K562 (cell line): Measurements from ENCODE around the gene SLC25A20.

ENCODE experiments used
- BRCA1 ChIP-seq, 2 experiments: fragments of 450-650 bp in 1 of 2; sonication (generic) in 1 of 2; formaldehyde crosslinking in 1 of 2; IDR thresholded peaks; 2 replicates each; pipeline versions ENCODE4 v1.5.0 to v1.6.1; 2017 to 2020; ENCODE audit warnings: mild to moderate bottlenecking in 1 of 2, missing genetic modification reagents in 1 of 2
- CAMTA2 ChIP-seq: fragments of 250-450 bp; sonication (Bioruptor Pico); conservative IDR thresholded peaks from 2 replicates; pipeline ENCODE4 v1.5.1; 2022
- HDAC6 ChIP-seq: IDR thresholded peaks from 2 replicates; pipeline ENCODE4 v1.6.1; 2012; ENCODE audit warnings: low read depth, mild to moderate bottlenecking, control low read depth, inconsistent platforms, low read length, moderate library complexity
- HNRNPH1 ChIP-seq: fragments of 200-400 bp; formaldehyde crosslinking; optimal IDR thresholded peaks from 2 replicates; pipeline ENCODE3; 2017; ENCODE audit warnings: low read depth, mild to moderate bottlenecking, low read length, moderate library complexity
- JUND ChIP-seq, 2 experiments: IDR thresholded peaks; 2 replicates in 1 of 2; 3 replicates in 1 of 2; pipeline ENCODE4 v1.6.1; 2011; ENCODE audit warnings: borderline replicate concordance in 2 of 2, low read depth in 2 of 2, low read length in 2 of 2, improper control_type of control experiment in 1 of 2, missing biosample characterization in 1 of 2, missing genetic modification characterization in 1 of 2, missing genetic modification reagents in 1 of 2
- MCM7 ChIP-seq, 2 experiments: fragments of 450-650 bp; IDR thresholded peaks; 2 replicates each; pipeline ENCODE4 v1.6.1; 2016 to 2018
- MEF2A ChIP-seq: IDR thresholded peaks from 2 replicates; pipeline ENCODE4 v1.6.1; 2011; ENCODE audit warnings: low read depth, mild to moderate bottlenecking, low read length, moderate library complexity; ENCODE audit not compliant: control insufficient read depth
- NR3C1 ChIP-seq: sonication (generic); formaldehyde crosslinking; IDR thresholded peaks from 2 replicates; pipeline ENCODE4 v1.8.1; 2022; ENCODE audit warnings: missing genetic modification reagents
- POLR2A ChIP-seq: fragments of 450-650 bp; conservative IDR thresholded peaks from 2 replicates; pipeline ENCODE4 v1.6.1; 2016
- SREBF2 ChIP-seq: sonication (generic); formaldehyde crosslinking; IDR thresholded peaks from 2 replicates; pipeline ENCODE4 v1.4.0; 2020; ENCODE audit warnings: mild to moderate bottlenecking, missing genetic modification reagents
- TEAD4 ChIP-seq, 2 experiments: sonication (generic) in 1 of 2; formaldehyde crosslinking in 1 of 2; IDR thresholded peaks; 2 replicates each; pipeline versions ENCODE4 v1.6.1 to v1.8.0; 2012 to 2022; ENCODE audit warnings: borderline replicate concordance in 1 of 2, inconsistent platforms in 1 of 2, low read length in 1 of 2, mild to moderate bottlenecking in 1 of 2, missing genetic modification reagents in 1 of 2
- XRCC3 ChIP-seq: fragments of 450-650 bp; IDR thresholded peaks from 2 replicates; pipeline ENCODE4 v1.6.1; 2017; ENCODE audit warnings: mild to moderate bottlenecking, moderate library complexity
- ZNF175 ChIP-seq: fragments of 200-800 bp; sonication (Bioruptor generic); IDR thresholded peaks from 2 replicates; pipeline ENCODE4 v1.6.1; 2016; ENCODE audit warnings: low read depth, mild to moderate bottlenecking, missing genetic modification characterization, missing compliant biosample characterization

- TF ChIP-seq XRCC3 (no peak), SREBF2 (CRISPR knock-in tag) (no peak), JUND (IDR thresholded peaks at IDR 0.05; ENCODE audit: borderline replicate concordance, low read depth, low read length) (no peak), JUND (tag; IDR thresholded peaks at IDR 0.05; ENCODE audit: borderline replicate concordance, low read depth, low read length) (no peak), HNRNPH1 (no peak), HDAC6 (no peak), BRCA1 (IDR thresholded peaks at IDR 0.05) (no peak), BRCA1 (CRISPR knock-in tag; IDR thresholded peaks at IDR 0.05) (no peak), ZNF175 (CRISPR knock-in tag) (no peak), NR3C1 (no peak), TEAD4 (IDR thresholded peaks at IDR 0.05; ENCODE audit: low read length) (no peak), TEAD4 (CRISPR knock-in tag; IDR thresholded peaks at IDR 0.05; ENCODE audit: borderline replicate concordance) (no peak), MEF2A (no peak), POLR2A (no peak), CAMTA2 (no peak), MCM7 (IDR thresholded peaks at IDR 0.05) (no peak)
These were observed 40.0 kb downstream of the SLC25A20 start for GRCh38 chr3:48858709-48859108.
